GM12891 (cell line): ENCODE results near the gene CNIH3.

Source experiments
- PAX5 ChIP-seq: IDR thresholded peaks from 2 replicates; pipeline ENCODE4 v1.6.1; 2011; ENCODE audit warnings: low read length, moderate library complexity, mild to moderate bottlenecking; ENCODE audit not compliant: insufficient read depth, severe bottlenecking
- POLR2A ChIP-seq: IDR thresholded peaks from 2 replicates; pipeline ENCODE4 v1.6.1; 2011; ENCODE audit warnings: low read depth, low read length, control low read depth
- POLR2AphosphoS5 ChIP-seq: IDR thresholded peaks from 2 replicates; pipeline ENCODE4 v1.6.1; 2011; ENCODE audit warnings: low read depth, low read length, control low read depth
- POU2F2 ChIP-seq: IDR thresholded peaks from 2 replicates; pipeline ENCODE4 v1.6.1; 2011; ENCODE audit warnings: low read depth, mild to moderate bottlenecking, control low read depth, low read length, moderate library complexity
- SPI1 ChIP-seq: IDR thresholded peaks from 2 replicates; pipeline ENCODE4 v1.6.1; 2011; ENCODE audit warnings: low read depth, low read length, control low read depth
- TAF1 ChIP-seq: IDR thresholded peaks from 2 replicates; pipeline ENCODE4 v1.6.1; 2011; ENCODE audit warnings: low read depth, low read length, control low read depth

- TF ChIP-seq POLR2AphosphoS5 (no peak), POLR2A (no peak), SPI1 (no peak), PAX5 (no peak), TAF1 (no peak), POU2F2 (no peak)
Observed at GRCh38 chr1:224681816-224682215, 65.7 kb downstream of the CNIH3 start.
